HG03060 (cell line): ENCODE data around the gene HLA-G.

Experiments
- ATAC-seq: cut with Tn5 transposase; IDR thresholded peaks from one replicate; pipeline ENCODE4 v1.9.1; 2021; ENCODE audit warnings: low read depth, moderate number of reproducible peaks; ENCODE audit not compliant: unreplicated experiment

HLA-G gene

DNA sequence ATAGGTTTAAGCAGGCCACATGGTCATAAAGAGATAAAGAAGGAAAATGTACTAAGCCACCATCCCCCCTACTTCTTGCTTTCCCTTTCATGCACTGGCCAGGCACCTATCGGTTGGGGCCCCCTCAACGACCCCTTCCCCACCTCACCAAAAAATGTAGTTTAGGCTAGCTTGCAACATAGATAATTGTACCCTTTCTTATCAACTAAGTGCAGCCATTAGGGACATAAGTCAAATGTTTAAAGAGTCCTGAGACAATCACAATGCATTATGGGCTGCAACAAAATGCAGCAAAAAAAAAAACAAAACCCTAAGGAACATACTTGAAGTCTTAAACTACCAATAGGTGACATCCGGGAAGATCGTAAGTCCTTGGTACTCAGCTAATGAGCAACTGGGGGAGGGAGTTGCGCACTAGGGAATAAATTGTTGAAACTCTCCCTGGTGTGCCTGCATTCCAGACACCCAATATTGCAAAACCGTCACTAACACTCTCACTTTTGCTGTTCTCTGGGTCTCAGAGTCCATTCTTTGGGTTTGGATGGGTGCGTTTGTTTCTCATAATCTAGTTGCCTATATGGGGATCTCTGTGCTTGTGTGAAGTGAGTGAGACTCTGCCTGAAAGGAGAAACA, 12.4 kb upstream of the HLA-G start:
- ATAC-seq: no peak

DNA sequence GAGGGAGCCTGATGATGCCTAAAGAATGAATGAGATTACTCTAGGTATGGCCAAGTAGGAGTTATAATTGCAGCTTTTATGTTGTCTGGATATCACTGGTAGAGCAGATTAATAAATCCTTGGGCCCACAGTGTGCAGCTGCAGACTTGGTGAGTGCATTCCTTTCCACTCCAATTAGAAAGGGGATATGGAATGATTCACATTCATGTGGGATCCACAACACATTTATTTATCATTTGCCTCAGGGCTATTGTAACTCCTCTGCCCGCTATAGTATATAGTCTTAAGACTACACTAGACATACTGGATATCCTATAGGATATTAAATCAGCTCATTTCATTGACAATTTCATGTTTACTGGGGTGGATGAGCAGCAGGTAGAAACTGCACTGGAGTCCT, 11.6 kb upstream of the HLA-G start:
- no peak for ATAC-seq

DNA sequence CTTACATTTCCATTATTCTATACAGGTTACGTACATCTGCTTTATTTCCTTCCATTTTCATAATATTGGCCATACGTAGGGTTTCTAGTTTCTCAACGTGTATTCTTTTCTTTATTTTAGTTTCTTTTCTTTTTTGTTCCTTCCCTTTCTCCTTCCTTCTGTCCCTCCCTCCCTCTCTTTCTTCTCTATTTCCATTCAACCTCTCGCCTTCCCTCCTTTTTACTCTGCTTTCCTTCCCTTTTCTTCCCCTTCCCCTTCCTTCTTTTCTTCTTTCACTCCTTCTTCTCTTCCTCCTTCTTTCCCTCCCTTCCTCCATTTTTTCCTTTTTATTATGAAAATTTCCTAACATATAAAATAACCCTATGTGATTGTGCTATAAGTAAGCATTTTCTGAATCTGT, 8.7 kb upstream of the HLA-G start:
- no peak for ATAC-seq

DNA sequence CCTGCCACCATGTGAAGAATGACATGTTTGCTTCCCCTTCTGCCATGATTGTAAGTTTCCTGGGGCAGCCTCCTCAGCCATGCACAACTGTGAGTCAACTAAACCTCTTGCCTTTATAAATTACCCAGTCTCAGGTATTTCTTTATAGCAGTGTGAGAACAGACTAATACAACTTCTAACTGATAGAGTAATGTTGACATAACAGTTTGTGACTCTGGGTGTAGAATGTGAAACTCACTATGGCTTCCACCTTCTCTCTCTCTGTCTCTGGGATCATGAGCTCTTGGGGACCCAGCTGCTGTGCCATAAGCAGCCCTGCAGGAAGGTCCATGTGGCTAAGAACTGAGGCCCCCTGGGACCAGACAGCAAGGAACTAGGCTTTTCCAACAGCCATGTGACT, 3.5 kb upstream of the HLA-G start:
- ATAC-seq: no peak

DNA sequence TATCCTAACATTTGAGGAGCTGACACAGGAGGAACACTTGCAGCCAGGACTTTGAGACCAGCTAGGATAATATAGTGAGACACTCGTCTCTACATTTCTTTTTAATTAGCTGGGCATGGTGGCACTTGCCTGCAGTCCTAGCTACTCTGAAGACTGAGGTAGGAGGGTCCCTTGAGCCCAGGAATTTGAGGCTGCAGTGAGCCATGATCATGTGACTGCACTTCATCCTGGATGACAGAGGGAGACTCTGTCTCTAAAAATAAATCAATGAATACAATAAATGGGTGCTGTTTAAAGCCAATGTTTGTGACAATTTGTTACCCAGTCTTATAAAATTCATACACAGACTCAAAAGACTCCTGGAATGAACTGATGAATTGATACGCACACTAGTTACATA, 1.8 kb upstream of the HLA-G start:
- ATAC-seq: no peak

DNA sequence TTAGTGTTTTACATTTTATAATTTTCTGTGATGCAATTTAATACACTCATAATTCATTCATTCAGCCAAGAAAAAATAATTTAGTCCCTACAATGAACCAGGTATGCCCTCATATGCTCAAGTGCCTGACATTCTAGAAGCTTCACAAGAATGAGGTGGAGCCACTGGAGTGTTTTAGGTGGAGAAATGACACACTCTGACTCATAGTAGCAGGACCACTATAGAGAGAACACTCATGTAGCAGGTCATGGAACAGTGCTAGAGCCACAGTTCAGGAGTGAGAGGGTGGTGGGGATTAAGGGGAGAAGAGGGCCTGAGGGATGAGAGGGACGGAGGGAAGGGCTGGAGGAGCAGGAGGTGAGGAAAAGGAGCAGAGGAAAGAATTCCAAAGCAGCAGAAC, 1.4 kb upstream of the HLA-G start:
- no peak for ATAC-seq

DNA sequence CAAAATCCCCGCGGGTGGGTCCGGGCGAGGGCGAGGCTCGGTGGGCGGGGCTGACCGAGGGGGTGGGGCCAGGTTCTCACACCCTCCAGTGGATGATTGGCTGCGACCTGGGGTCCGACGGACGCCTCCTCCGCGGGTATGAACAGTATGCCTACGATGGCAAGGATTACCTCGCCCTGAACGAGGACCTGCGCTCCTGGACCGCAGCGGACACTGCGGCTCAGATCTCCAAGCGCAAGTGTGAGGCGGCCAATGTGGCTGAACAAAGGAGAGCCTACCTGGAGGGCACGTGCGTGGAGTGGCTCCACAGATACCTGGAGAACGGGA, 809 bp downstream of the HLA-G start:
- ATAC-seq: no peak

DNA sequence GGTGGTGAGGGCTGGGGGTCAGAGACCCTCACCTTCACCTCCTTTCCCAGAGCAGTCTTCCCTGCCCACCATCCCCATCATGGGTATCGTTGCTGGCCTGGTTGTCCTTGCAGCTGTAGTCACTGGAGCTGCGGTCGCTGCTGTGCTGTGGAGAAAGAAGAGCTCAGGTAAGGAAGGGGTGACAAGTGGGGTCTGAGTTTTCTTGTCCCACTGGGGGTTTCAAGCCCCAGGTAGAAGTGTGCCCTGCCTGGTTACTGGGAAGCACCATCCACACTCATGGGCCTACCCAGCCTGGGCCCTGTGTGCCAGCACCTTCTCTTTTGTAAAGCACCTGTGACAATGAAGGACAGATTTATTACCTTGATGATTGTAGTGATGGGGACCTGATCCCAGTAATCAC, 2.1 kb downstream of the HLA-G start:
- ATAC-seq: no peak

DNA sequence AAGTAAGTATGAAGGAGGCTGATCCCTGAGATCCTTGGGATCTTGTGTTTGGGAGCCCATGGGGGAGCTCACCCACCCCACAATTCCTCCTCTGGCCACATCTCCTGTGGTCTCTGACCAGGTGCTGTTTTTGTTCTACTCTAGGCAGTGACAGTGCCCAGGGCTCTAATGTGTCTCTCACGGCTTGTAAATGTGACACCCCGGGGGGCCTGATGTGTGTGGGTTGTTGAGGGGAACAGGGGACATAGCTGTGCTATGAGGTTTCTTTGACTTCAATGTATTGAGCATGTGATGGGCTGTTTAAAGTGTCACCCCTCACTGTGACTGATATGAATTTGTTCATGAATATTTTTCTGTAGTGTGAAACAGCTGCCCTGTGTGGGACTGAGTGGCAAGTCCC, 2.8 kb downstream of the HLA-G start:
- no peak for ATAC-seq

DNA sequence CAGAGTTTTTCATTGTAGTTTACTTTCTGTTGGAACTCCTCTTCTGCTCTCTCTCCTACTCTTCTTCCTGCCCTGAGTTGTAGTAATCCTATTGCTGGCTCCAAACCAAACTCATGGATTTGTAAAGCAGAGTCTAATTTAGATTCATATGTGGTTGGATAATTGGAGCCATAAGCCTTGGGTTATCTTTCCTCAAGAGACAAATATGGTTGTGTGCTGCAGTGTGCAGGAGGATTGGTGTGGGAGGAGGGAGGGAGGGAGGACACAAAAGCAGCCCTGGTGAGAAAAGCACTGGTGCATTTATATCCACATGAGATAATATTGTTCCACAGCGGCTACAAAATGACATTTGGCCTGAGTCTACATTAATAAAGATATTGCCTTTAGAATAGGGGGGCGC, 4.2 kb downstream of the HLA-G start:
- no peak for ATAC-seq

DNA sequence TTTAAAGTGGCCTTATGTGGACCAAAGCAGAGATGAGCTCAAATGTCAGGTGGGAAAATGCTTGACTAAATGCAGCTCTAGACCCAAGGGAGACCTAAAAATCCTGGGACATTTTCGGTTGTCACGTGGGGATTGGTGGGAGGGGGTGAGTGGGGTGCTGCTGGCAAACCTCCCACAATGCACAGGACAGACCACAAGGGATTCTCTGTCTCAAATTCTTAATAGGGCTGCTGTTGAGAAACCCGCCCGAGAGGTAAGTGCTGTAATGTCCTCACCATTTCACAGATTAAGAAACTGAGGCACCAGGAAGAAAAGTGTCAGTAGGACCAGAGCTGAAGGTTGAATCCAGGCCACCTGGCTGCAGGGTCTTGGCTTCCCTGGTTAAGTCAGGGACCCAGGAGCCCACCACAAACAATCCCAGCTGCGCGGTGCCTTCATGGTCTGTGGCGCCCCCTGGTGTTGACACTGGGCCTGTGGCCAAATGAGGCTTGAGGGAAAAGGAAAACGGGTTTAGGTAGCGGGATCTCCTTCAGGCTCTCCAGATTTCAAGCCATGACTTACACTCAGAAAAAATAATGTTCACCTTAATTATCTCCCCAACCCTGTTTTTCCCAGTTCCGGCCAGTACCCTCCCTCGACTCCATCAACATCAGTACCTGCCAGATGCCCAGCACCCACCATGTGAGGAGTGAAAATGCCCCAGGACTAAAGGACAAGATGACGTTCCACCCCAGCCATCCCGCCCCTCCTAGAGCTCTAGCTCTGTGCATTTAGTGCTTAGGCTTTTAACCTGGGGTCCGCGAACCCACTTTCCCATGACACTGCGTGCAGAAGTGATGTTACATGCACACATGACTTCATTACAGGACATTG, 7.2 kb downstream of the HLA-G start:
- no peak for ATAC-seq

DNA sequence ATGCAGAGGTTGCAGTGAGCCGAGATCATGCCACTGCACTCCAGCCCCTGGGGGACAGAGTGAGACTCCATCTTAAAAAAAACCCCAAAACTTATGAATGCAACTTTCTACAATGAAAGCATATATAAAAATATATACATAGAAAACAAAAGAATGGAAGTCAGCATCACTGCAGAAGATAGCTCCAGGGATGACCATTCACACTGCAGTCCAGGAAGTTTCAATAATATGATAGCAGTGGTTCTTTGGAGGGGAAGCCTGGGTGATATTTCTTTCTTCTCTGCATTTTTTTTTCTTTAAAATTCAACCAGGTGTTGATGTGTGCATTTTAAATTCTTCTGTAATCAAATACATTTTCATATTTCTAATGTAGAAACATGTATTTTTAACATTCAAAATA, 12.3 kb downstream of the HLA-G start:
- no peak for ATAC-seq

DNA sequence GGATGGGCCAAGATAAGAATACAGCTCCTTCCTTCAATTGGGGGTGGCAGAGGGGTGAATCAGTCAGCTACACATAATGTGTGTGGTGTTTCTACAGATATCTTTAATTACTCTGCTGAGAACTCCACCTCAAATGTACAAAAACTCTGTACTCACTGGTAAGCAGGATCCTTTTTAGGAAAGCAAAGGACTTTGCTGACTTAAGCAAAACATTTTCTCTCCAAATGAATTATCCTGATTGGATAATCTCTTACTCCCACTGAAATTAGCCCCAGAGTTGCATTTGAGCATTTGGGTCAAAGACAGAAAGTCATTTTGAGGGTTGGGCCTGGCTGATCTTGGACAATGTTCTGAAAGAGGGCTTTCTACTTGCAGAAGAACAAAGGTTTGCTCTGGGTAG, 13.4 kb downstream of the HLA-G start:
- ATAC-seq: no peak

DNA sequence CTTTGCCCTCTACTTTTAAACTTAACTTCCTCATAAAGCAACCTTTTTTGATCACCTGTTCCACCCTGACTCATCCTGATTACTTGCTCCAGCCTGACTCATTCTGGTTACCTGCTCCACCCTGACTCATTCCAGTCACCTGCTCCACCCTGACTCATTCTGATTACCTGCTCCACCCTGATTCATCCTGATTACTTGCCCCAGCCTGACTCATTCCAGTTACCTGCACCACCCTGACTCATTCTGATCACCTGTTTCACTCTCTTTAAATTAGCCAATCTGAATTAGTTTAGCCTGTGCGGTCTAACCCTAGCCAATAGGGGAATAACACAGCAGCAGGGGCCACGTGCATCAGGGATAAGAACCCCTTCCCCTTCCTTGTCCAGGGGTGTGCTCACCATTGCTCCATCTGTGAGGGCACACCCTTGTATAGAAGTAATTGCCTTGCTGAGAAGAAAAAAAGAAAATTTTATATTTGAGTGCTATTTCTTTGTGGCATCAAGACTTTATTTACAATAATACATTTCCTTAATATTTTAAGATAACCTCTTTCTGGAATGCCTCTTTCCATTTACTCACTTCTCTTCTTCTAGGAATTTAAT, 17.9 kb downstream of the HLA-G start:
- ATAC-seq: no peak

DNA sequence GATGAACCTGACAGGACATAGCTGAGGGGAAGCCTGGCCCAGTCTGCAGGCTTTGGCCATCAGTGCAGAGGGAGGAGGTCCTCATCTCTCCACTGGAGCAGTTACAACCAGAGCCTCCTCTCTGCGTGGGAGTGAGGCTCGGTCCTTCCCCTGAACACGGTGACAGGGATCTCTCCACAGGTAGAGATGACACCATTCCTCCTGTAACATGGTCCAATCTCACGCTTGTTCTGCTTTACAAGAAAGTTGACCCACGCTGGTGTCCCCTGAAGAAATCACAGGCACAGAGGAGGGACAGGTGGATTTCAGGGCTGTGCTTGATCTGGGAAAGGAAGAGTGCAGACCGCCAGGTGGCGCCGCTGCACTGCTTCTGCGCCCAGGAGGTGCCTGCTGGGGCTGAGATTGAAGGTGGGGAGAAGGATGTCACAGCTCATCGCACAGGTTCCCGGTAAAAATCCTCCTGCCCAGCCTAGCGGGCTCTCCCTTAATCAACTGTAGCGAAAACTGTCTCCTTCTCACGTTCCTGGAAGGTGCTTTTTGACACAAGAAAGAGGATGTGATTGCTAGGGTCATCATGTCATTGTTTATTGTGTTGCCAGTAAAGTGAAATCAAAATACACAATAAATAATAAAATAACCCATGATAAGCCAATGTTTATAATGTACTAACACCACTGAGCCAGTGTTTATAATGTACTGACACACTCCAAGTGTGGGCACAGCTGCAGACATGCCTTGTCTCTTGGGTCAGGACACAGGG, 20.4 kb downstream of the HLA-G start:
- no peak for ATAC-seq

DNA sequence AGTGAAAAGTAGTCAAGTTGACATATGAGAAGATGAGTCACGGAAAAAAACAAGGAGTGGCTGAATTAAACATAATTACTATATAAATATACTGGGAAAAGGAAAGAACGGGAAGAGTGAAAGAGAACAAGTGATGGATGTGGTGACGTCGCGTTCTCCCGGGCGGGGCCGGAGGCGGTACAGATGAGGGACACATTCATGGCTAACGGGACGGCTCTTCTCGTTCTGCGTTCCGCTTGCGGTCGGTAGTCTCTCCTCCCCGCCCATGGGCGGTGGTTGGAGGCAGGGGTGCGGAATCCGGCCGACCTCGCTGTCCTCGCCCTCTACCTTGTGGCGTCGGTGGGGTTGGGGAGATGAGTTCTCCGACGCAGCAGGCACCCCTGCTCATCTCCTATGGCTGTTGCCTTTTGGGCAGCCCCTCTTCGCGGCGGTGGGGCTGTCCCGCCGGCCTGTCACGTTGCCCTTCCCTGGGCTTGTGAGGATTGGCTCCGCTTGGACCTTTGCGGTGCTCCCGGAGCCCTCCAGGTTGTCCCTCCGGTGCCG, 22.5 kb downstream of the HLA-G start:
- ATAC-seq: no peak

DNA sequence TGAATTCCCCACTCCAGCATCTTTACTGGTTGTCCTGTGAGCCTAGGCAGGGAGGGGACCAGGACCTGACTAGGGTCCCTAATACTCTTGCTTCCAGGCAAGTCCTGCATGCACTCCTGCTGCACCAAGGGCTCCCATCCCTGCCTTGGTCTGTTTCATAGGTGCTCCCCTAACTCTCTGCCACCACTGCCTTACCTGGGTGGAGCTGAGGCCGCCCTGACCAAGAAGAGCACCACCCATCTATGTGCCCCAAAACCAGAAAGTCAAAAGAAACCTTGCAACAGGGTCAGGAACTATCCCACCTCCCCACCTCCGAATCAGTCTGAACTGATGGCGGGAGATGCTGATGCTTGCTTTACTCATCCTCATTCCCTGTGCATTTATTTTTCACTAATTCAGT, 23.6 kb downstream of the HLA-G start:
- no peak for ATAC-seq

DNA sequence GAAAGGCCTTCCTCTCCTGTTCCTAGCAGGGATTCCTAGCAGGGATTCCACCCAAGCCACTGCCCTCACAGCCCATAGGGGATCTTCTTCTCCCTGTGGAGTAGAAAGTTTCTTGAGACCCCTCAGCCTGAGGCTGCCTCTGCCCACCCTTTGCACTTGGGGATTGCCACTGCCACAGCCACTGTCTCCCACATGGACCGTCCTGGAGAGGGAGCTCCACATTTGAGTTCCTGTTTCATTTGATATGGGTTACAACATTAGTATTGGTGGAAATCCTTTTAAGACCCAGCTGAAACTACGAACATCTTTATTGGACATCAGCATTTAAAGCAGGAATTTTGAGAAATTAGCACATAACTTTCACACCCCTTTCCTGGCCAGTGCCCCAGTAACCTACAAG, 25.6 kb downstream of the HLA-G start:
- no peak for ATAC-seq

DNA sequence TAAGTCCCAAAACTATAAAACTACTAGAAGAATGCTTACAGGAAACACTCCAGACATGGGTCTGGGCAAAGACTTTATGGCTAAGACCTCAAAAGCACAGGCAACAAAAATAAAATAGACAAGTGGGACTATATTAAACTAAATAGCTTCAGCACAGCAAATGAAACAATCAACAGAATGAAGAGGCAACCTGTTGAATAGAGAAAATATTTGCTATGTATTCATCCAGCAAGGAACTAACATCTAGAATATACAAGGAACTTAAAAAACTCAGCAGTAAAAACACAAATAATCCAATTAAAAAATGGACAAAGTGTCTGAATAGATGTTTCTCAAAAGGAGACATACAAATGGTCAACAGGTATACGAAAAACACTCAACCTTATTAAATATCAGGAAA, 30.4 kb downstream of the HLA-G start:
- no peak for ATAC-seq

DNA sequence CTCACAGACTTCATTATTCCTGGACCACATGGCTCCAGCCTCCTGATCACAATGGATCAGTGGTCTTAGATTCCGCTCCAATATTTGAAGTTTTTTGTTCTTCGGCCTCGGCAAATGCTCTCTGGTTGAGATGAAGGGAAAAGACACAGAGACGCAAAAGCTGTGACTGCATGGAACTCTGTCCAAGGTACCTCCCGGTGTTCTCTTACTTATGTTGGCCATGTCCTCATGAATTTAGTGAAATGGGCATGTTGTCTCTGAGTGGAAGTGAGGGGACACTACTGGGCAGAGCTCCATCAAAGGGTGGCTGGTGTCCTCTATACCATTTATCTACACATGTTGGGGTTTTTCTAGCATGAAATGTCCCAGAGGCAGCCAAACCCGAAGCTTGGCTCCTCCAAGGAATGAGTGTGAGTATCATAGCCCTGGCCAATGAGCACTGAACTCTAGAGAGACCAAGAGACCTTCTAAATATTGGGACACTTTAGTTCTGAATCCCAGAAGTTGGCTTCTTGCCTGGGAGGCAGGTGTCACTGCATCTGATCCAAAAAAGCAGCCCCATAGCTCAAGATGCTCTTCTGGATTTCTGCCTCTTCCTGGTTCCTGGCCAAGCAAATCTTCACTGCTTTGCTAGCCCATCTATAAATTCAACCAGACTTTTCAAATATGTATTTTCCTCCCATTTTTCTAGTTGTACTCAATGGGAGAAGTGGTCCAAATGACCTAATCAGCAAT, 34.1 kb downstream of the HLA-G start:
- ATAC-seq: no peak
